Measurements from ENCODE around the gene IFNL1. TPM values are rescaled to one million over a fixed set of nuclear protein-coding genes. Genes with fewer than 3 reads are reported as not detected.
"Not testable (repeated sequence)": the region's sequence is repeated elsewhere in the genome, so short reads cannot be mapped to it uniquely, and the experiment has no call there.

Gene IFNL1
- total RNA-seq (2014; rRNA removed; shearing (Covaris generic)) = not detected in 2 replicates

DNA sequence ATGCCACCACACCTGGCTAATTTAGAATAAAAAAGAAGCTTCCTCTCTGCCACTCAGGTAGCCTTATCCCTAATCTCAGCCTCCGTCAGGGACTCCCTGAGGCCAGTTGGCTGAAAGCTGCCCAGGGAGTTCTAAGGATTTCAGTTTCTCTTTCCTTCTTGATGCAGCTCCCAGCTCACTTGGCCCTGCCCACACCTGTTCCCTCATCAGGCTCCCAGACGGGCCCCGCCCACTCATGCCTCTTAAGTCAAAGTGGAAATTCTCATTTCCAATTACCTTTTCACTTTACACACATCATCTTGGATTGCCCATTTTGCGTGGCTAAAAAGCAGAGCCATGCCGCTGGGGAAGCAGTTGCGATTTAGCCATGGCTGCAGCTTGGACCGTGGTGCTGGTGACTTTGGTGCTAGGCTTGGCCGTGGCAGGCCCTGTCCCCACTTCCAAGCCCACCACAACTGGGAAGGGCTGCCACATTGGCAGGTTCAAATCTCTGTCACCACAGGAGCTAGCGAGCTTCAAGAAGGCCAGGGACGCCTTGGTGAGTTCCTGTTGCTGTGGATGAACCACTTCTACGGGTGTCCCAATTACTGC, at the start of gene IFNL1:
Gene IFNL1 (plus strand): TSS at position 353 of the 591 bp plus-strand sequence. CDS start 15 bp downstream, at position 368.
- DNase-seq (ENCODE audit: low spot score) = peak; percentile 28

DNA sequence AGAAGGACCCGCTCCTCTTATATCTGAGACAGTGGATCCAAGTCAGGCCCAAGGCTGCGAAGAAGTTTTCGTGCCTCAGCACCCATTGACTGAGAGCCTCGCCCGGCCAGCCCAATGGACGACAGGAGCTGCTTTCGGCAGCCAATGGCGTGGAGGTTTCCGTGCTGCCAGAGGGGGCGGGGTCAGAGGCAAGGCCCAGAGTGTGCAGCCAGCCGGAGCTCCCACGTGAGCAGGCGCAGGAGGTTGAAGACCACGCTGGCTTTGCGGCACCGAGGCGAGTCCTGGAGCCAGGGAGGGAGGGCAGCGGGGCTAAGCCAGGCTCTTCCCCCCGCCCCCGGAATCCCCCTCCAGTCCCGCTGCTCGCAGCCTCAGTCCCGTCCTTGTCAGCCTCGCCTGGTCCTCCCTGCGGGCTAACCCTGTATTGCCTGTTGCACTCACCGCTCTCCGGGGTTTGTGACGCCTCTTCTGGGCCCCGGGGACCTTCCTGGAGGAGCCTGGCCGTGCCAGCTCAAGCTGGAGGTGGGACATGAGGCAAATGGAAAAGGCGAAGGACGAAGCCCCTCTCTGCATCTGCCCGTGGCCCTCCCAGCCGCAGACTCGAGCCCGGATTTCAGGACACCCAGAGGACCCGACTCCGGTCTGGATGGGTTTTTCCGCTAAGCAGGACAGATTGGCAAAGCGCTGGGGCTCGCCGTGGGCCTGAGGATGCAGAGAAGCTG, 49.1 kb upstream of the IFNL1 start:
- DNase-seq (ENCODE audit: low spot score) = no peak

DNA sequence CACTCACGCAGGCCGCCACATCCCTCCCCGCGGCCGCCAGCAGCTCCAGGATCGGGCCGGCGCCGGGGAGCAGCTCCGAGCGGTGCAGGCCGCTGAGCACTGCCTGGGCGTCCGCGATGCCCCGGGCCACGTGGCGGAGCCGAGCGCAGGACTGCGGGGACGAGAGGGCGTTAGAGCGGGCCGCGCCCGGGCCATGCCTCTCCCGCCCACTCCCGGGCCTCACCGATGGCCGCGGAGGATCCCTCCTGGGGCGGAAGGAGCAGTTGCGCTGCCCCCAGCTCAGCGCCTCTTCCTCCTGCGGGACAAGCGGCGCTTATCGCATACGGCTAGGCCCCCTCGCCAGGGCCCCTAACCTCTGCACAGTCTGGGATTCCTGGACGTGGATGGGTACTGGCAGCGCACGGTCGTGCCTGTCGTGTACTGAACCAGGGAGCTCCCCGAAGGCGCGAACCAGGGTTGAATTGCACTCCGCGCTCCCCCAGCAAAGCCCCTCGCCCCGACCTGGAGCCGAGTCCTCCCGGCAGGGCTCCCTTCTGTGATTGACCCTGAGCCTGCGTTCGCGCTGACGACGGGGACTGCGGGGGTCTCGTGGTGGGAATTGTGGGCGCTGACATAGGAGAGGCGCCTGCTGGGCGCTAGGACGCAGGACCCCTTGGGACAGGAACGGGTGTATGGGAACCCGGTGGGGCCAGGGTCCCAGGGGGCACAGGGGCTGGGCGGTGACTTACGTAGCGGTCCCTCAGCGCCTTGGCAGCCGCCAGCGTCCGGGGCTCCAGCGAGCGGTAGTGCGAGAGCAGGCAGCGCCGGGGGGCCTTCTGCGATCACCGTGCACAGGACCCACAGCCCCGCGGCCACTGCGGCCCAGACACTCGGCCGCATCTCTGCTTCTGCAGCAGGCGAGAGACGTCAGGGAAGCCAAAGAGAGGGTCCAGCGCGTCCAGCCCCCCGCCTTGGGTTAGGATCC, 48.2 kb upstream of the IFNL1 start:
- DNase-seq (ENCODE audit: low spot score) = no peak

GRCh38 chr19:39248806-39249205, 47.4 kb upstream of the IFNL1 start, which contains the start of gene IFNL4:
Gene IFNL4 (minus strand): TSS chr19:39248856.
- DNase-seq (ENCODE audit: low spot score) = no peak

GRCh38 chr19:39251081-39251480, 45.1 kb upstream of the IFNL1 start:
- DNase-seq (ENCODE audit: low spot score) = no peak

DNA sequence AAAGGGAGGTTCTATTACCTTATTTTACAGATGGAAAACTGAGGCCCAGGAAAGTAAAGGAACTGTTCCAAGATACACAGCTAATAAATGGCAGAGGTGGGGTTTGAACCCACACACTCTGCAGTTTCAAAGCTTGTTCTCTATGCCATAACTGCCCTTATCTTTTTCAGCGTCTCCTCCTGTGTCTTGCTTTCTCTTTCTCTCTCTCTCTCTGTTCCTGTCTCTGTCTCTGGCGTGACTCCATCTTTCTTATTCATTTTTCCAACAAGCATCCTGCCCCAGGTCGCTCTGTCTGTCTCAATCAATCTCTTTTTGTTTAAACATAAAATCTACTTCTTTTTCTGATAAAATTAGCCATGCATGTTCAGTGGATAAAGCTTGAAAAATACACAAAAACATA, 44.4 kb upstream of the IFNL1 start:
- no peak for DNase-seq (ENCODE audit: low spot score)

DNA sequence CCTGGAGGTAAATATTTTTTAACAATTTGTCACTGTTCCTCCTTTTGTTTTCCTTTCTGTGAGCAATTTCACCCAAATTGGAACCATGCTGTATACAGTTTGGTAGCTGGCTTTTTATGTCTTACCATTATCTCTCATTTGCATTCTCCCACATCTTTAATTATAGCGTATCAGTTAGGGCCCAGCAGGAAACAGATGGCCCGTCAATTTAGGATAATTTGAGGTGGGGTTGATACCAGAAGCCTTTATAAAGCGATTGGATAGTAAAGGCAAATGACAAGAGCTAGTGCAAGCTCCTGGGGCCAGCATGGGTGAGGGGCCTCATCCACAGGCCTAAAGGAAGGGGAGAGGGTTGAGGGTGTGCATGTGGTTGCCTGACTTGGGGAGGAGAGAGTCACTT, 43.7 kb upstream of the IFNL1 start:
- DNase-seq (ENCODE audit: low spot score) = no peak

GRCh38 chr19:39253374-39254149, 42.6 kb upstream of the IFNL1 start:
- DNase-seq (ENCODE audit: low spot score) = no peak

DNA sequence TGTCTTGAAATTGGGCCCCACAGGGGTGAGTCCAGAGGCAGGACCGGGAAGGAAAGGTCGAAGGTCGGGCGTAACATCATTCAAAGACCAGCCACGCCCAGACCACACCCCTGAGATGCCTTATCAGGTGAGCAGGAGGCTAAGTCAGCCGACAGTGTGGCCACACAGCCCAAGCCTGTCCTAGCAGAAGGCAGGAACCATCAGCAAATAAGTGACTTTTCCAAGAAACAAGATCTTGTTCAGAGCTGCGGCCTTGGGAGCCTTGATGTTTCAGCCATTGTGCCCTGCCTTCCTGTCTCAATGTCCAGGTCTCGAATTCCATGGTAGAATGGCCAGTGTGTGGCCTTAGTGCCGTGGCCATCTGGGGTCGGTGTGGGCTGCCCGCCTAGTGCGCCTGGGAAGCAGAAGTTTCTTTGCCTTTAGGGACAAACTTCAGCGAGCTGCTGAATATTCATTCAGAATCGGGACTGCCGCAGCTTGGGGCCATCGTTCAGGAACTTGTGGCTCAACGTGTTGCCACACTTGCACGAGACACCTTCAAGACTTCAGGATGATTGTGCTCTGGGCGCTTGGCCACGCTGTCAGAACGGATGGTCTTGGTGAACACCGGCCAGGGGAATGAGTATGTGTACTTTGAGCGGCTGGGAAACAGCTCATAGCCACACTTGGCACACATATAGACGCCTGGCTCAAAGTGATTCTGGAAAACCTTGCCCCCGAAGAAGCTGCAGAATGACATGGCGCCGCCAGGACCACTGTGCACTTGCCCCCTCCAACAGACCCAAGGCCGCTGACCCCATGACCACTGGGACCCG, 41.5 kb upstream of the IFNL1 start:
- DNase-seq (ENCODE audit: low spot score) = no peak

- DNase-seq (ENCODE audit: low spot score) = no peak
These were observed 39.0 kb upstream of the IFNL1 start for GRCh38 chr19:39257227-39257626.

DNA sequence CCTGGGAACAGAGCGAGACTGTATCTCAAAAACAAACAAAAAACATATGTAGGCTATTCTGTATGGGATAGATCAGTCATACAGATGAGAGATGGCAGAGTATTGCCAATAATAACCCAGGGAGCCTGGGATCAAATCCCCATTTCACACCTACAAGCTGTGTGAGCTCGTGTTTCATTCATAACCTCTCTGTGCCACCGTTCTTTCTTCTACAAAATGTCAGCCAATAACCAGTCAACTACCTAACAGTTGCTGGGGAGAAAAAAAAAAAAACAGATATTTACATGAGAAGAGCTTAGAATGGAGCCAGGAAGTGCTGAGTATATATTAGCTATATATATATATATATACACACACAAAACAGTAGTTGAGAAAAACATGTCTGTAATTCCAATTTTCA, 34.5 kb upstream of the IFNL1 start:
- DNase-seq (ENCODE audit: low spot score) = no peak

DNA sequence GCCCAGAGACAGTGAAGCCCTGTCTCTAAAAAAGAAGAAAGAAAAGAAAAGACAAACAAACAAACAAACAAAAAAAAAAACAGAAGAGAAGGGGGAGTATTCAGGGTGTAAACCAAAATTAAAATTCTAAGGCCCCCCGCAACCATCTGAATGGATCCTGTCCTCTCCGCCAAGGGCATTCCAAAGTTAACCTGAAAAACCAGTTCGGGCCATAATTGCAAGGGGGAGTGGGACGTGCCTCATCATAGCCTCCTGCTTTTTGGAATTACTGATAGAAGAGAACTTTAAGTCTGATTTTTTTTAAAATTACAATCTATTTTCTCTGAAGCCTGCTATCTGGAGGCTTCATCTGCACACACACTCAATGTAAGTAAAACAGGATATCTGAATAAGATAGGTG, 33.7 kb upstream of the IFNL1 start:
- no peak for DNase-seq (ENCODE audit: low spot score)

- no peak for DNase-seq (ENCODE audit: low spot score)
These were observed 32.3 kb upstream of the IFNL1 start for GRCh38 chr19:39263912-39264305.

DNA sequence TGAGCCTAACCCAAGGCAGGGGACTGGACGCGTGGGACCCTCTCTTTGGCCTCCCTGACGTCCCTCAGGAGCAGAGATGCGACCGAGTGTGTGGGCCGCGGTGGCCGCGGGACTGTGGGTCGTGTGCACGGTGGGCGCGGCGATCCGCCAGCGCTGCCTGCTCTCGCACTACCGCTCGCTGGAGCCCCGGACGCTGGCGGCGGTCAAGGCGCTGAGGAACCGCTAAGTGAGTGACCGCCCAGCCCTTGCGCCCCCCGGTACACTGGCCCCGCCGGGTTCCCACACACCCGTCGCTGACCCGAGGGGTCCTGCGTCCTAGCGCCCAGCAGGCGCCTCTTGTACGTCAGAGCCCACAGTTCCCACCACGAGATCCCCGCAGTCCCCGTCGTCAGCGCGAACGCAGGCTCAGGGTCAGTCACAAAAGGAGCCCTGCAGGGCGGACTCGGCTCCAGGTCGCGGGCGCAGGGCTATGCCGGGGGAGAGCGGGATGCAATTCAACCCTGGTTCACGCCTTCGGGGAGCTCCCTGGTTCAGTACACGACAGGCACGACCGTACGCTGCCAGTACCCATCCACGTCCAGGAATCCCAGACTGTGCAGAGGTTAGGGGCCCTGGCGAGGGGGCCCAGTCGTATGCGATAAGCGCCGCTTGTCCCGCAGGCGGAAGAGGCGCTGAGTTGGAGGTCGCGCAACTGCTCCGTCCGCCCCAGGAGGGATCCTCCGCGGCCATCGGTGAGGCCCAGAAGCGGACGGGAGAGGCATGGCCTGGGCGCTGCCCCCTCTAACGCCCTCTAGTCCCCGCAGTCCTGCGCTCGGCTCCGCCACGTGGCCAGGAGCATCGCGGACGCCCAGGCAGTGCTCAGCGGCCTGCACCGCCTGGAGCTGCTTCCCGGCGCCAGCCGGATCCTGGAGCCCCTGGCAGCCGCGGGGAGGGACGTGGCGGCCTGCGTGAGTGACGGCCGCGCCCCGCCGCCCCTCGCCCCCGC, 31.6 kb upstream of the IFNL1 start:
- DNase-seq (ENCODE audit: low spot score) = no peak

- no peak for DNase-seq (ENCODE audit: low spot score)
These were observed 30.8 kb upstream of the IFNL1 start for GRCh38 chr19:39265321-39265916.

GRCh38 chr19:39268085-39268484, 28.1 kb upstream of the IFNL1 start, which contains the start of gene IFNL2:
Gene IFNL2 (plus strand): TSS chr19:39268396. CDS start chr19:39268569, 173 bp downstream.
- DNase-seq (ENCODE audit: low spot score) = not testable (repeated sequence)

- not testable (repeated sequence) for DNase-seq (ENCODE audit: low spot score)
These were observed 27.5 kb upstream of the IFNL1 start for GRCh38 chr19:39268531-39269223.

GRCh38 chr19:39269369-39269768, 26.8 kb upstream of the IFNL1 start:
- DNase-seq (ENCODE audit: low spot score) = not testable (repeated sequence)
